C4-2B (cell line): ENCODE data around the gene NDUFV2.

Experiments
- H3K27ac ChIP-seq: fragments of 450-650 bp; 2 replicates; pipeline ENCODE4 v1.5.1; 2017
- ZFX ChIP-seq: fragments of 450-650 bp; IDR thresholded peaks from 2 replicates; pipeline ENCODE4 v1.6.1; 2017
- TF ChIP-seq, protein P1 (sequence below): fragments of 450-650 bp; conservative IDR thresholded peaks from 2 replicates; pipeline ENCODE4 v1.5.1; 2017; ENCODE audit warnings: mild to moderate bottlenecking

NDUFV2 gene

DNA sequence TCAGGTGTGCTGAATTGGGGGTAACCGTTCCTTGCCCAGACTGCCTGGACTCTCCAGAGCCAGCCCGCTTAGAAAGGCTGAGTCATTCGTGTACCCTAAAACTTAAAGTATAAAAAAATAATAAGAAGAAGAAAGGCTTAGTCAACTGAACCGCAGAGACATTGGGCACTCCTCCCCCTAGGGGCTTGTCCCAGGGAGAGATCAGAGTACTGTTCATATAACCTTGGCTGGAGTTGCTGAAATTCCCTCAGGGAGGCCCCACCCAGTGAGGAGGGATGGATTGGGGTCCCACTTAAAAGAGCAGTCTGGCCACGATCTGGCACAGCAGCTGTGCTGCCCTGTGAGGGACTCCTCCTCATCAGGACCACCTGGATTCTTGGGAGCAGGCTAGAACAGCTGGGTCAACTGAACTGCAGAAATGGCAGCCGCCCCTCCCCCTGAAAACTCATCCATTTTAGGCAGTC, 71.3 kb downstream of the NDUFV2 start:
- H3K27ac ChIP-seq = no peak overlapping the region

DNA sequence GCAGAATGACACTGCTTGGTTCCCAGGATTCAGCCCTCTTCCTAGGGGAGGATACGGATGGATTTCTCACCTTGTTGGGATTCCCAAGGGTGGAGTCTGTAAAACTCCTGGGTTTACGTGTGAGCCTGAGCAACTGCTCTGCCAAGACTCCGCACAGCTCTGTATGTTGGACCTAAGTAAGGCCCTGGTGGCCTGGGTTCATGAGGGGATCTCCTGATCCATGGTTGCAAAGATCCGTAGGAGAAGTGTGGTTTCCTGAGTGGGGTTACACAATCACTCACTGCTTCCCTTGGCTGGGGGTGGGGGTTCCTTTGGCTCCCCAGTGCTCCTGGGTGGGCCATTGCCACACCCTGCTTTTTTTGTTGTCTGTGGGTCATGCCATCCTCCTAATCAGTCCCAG, 71.8 kb downstream of the NDUFV2 start:
- H3K27ac ChIP-seq = no peak overlapping the region

More for the DNA sequence above, 71.3 kb downstream of the NDUFV2 start:
- TF ChIP-seq ZFX = no peak
- TF ChIP-seq, protein P1, sequence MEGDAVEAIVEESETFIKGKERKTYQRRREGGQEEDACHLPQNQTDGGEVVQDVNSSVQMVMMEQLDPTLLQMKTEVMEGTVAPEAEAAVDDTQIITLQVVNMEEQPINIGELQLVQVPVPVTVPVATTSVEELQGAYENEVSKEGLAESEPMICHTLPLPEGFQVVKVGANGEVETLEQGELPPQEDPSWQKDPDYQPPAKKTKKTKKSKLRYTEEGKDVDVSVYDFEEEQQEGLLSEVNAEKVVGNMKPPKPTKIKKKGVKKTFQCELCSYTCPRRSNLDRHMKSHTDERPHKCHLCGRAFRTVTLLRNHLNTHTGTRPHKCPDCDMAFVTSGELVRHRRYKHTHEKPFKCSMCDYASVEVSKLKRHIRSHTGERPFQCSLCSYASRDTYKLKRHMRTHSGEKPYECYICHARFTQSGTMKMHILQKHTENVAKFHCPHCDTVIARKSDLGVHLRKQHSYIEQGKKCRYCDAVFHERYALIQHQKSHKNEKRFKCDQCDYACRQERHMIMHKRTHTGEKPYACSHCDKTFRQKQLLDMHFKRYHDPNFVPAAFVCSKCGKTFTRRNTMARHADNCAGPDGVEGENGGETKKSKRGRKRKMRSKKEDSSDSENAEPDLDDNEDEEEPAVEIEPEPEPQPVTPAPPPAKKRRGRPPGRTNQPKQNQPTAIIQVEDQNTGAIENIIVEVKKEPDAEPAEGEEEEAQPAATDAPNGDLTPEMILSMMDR = no peak

DNA sequence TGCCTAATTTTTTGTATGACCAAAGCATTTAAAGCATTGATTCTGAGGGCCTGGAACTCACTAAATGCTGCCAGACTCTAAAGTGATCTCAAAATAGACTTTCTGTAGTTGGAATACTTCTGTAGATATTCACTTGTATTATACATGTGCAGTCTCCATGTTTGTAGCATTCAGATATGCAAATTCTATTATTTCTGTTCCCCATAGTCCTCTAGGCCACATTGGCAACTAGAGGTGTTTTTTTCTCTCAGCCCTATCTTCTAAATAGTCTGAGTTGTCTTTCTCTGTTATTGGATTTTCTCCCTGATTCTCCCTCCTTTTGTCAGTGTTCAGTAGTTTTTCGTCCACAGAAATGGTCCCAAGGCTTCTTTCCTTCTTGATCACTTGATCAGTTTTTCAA, 72.6 kb downstream of the NDUFV2 start:
- no peak for TF ChIP-seq ZFX
- TF ChIP-seq, protein P1 = no peak
- H3K27ac ChIP-seq = no peak overlapping the region

More for the DNA sequence above, 71.8 kb downstream of the NDUFV2 start:
- TF ChIP-seq, protein P1 = no peak
- no peak for TF ChIP-seq ZFX

DNA sequence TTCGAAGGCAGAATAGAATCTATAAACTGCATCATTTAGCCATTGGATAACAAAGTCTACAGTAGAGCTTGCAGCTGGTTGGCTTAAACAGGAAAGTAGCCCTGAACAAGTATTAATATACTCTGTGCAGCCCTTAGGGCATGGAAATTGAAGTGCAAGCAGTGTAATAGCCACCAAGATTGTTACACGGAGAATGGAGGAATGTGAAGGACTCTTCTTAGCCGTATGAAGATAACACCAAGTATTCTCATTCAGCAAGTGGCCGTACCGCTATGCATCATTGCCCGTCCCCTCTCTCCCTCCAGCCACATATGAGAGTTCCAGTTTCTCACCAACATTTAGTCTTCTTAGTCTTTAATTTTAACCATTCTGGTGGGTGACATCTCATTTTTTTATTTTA, 74.5 kb downstream of the NDUFV2 start:
- no peak for TF ChIP-seq ZFX
- TF ChIP-seq, protein P1 = no peak
- H3K27ac ChIP-seq = no peak overlapping the region

DNA sequence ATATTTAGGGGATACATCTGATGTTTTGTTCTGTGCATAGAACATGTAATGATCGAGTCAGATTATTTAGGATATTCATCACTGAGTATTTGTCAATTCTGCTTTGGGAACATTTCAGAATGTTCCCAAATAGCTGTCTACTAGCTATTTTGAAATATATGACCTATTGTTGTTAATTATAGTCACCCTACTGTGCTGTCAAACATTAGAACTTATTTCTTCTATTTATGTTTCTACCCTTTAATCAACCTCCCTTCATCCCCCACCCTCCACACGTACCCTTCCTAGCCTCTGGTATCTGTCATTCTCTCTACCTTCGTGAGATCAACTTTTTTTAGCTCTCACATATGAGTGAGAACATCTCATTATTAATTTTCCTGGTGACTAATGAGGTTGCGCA, 75.0 kb downstream of the NDUFV2 start:
- no peak overlapping the region for H3K27ac ChIP-seq
- TF ChIP-seq ZFX = no peak
- TF ChIP-seq, protein P1 = no peak

DNA sequence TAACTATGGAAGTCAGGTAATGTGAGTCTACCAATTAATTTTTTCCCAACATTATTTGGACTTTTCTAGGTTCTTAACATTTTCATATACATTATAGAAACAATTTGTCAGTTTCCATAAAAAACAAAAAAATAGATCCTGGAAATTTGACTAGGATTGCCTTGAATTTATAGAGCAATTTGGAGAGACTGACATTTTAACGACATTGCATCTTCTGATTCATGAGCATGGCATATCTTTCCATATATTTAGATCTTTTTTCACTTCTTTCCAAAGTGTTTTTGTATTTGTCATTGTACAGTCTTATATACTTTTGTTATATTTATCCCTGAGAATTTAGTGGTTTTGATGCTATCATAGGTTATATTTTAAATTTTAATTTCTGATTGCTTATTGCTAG, 76.1 kb downstream of the NDUFV2 start:
- TF ChIP-seq, protein P1 = no peak
- TF ChIP-seq ZFX = no peak
- H3K27ac ChIP-seq = no peak overlapping the region

DNA sequence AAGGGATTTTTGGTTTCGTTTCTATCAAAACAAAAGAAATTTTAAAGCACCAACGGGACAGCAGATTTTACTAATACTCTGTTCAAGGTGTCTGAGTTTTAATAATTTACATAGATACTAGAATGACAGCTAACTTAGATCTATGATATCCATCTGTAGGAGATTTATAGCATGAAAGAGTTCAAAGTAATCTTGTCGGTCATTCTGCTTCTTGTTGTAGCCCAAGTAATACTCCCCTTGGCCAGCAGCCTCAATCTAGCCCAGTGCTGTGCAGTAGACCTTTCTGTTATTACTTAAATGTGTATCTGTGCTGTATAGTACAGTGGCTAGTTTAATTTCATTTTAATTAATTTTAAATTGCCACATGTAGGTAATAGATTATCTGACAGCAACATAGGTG, 78.8 kb downstream of the NDUFV2 start:
- H3K27ac ChIP-seq = no peak overlapping the region
- TF ChIP-seq, protein P1 = no peak
- TF ChIP-seq ZFX = no peak
